ENCODE results near the gene HOXC9. TPM values are rescaled to one million over a fixed set of nuclear protein-coding genes. Genes with fewer than 3 reads are reported as not detected.

The HOXC9 gene
- total RNA-seq, 1 donor = not detected

GRCh38 chr12:53972722-53973235, 27.2 kb upstream of the HOXC9 start, which contains the start of gene HOXC11:
Gene HOXC11 (plus strand): TSS chr12:53973126. CDS start chr12:53973242, 116 bp downstream.
- no peak for TF ChIP-seq CTCF (IDR thresholded peaks at IDR 0.05; ENCODE audit: insufficient read depth, low read length)
- H3K4me3 ChIP-seq (ENCODE audit: low read depth, low read length) = no peak within 1 kb of the TSS
- no peak for DNase-seq (ENCODE audit: low read depth)

- no peak overlapping the region for H3K4me3 ChIP-seq (ENCODE audit: low read depth, low read length)
- no peak for DNase-seq (ENCODE audit: low read depth)
Observed at GRCh38 chr12:53973236-53974042, 26.5 kb upstream of the HOXC9 start.

GRCh38 chr12:53974084-53975063, 25.6 kb upstream of the HOXC9 start, which contains the start of gene HOTAIR:
Gene HOTAIR (minus strand): TSS chr12:53974954.
- no peak within 1 kb of the TSS for H3K4me3 ChIP-seq (ENCODE audit: low read depth, low read length)
- no peak for DNase-seq (ENCODE audit: low read depth)
- no peak for TF ChIP-seq CTCF (IDR thresholded peaks at IDR 0.05; ENCODE audit: insufficient read depth, low read length)

More at GRCh38 chr12:53973236-53974042, 26.5 kb upstream of the HOXC9 start:
- no peak for TF ChIP-seq CTCF (IDR thresholded peaks at IDR 0.05; ENCODE audit: insufficient read depth, low read length)

- DNase-seq (ENCODE audit: low read depth) = no peak
- TF ChIP-seq CTCF (IDR thresholded peaks at IDR 0.05; ENCODE audit: insufficient read depth, low read length) = no peak
- H3K4me3 ChIP-seq (ENCODE audit: low read depth, low read length) = no peak overlapping the region
Observed at GRCh38 chr12:53975064-53975471, 24.9 kb upstream of the HOXC9 start.

GRCh38 chr12:53975479-53976152, 24.3 kb upstream of the HOXC9 start:
- DNase-seq (ENCODE audit: low read depth) = no peak
- TF ChIP-seq CTCF (IDR thresholded peaks at IDR 0.05; ENCODE audit: insufficient read depth, low read length) = no peak
- no peak overlapping the region for H3K4me3 ChIP-seq (ENCODE audit: low read depth, low read length)

Data from fibroblast of the aortic adventitia (primary cell).